Activated CD4-positive, alpha-beta T cell treated with anti-CD3 and anti-CD28 coated beads for 1 hour (primary cell): ENCODE data around the gene THEMIS2.
"Not testable (repeated sequence)": the region's sequence is repeated elsewhere in the genome, so short reads cannot be mapped to it uniquely, and the experiment has no call there.

Experiments
- DNase-seq: peaks from one replicate; pipeline ENCODE4 v3.0.0-alpha.2; 2020

The THEMIS2 gene

GRCh38 chr1:27872059-27872801, at the start of gene THEMIS2:
TSS of gene THEMIS2 (plus strand) at chr1:27872544. CDS start at chr1:27872572, 28 bp downstream.
- peak; percentile 70 for DNase-seq

GRCh38 chr1:27823784-27824183, 48.6 kb upstream of the THEMIS2 start:
- no peak for DNase-seq

GRCh38 chr1:27824411-27824810, 47.9 kb upstream of the THEMIS2 start:
- no peak for DNase-seq

GRCh38 chr1:27829339-27829960, 42.9 kb upstream of the THEMIS2 start:
- not testable (repeated sequence) for DNase-seq

- DNase-seq, result peak; percentile 82
Observed at GRCh38 chr1:27830621-27831440, 41.5 kb upstream of the THEMIS2 start, which contains the start of gene PPP1R8. TSS of gene PPP1R8 (plus strand) at chr1:27830782. CDS start at chr1:27830836, 54 bp downstream.

GRCh38 chr1:27831568-27832410, 40.6 kb upstream of the THEMIS2 start:
- no peak for DNase-seq

GRCh38 chr1:27832762-27833161, 39.6 kb upstream of the THEMIS2 start:
- DNase-seq, result no peak

- DNase-seq, result no peak
Observed at GRCh38 chr1:27833470-27833869, 38.9 kb upstream of the THEMIS2 start.

GRCh38 chr1:27835046-27835445, 37.3 kb upstream of the THEMIS2 start:
- DNase-seq, result no peak

- no peak for DNase-seq
Observed at GRCh38 chr1:27835501-27835900, 36.8 kb upstream of the THEMIS2 start.

GRCh38 chr1:27849951-27850350, 22.4 kb upstream of the THEMIS2 start:
- DNase-seq, result no peak

GRCh38 chr1:27855085-27855484, 17.3 kb upstream of the THEMIS2 start:
- no peak for DNase-seq

GRCh38 chr1:27856561-27857343, 15.6 kb upstream of the THEMIS2 start:
- DNase-seq, result no peak

GRCh38 chr1:27857552-27857951, 14.8 kb upstream of the THEMIS2 start:
- DNase-seq, result not testable (repeated sequence)

- peak; percentile 78 for DNase-seq
Observed at GRCh38 chr1:27858072-27858948, 14.0 kb upstream of the THEMIS2 start.

GRCh38 chr1:27858949-27859576, 13.3 kb upstream of the THEMIS2 start:
- DNase-seq, result no peak

GRCh38 chr1:27861436-27861835, 10.9 kb upstream of the THEMIS2 start:
- DNase-seq, result no peak

- DNase-seq, result no peak
Observed at GRCh38 chr1:27862004-27862403, 10.3 kb upstream of the THEMIS2 start.

GRCh38 chr1:27862671-27863537, 9.4 kb upstream of the THEMIS2 start:
- no peak for DNase-seq
